ENCODE measurements around the gene COL4A2.

Gene COL4A2

GRCh38 chr13:110503037-110503901 lies 196.2 kb downstream of the COL4A2 start:
- in situ Hi-C loops (cut with HindIII; ENCODE audit: low sequenced_read_pairs) = no loop called here

DNA sequence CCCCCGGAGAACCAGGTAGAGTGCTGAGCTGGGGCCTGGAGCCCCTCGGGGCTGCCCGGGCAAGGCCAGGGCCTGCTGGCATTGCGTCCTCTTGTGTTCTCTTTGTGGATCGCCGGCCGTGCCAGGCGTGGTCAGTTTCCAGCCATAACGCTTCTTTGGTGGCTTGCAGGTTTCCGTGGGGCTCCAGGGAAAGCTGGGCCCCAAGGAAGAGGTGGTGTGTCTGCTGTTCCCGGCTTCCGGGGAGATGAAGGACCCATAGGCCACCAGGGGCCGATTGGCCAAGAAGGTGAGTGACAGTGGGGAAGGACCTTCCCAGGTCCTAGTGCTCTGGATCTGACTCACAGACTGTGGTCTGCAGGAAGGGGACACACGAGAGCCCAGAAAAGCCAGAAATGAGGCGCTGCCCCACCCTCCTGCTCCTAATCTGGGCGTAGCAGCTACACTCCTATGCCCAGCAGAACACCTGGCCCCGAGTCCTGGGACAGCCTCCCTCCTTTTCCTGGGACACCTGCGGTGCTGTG lies 197.0 kb downstream of the COL4A2 start:
- in situ Hi-C loops (cut with HindIII; ENCODE audit: low sequenced_read_pairs) = no loop called here

GRCh38 chr13:110505594-110505993 lies 198.5 kb downstream of the COL4A2 start:
- in situ Hi-C loops (cut with HindIII; ENCODE audit: low sequenced_read_pairs) = no loop called here

DNA sequence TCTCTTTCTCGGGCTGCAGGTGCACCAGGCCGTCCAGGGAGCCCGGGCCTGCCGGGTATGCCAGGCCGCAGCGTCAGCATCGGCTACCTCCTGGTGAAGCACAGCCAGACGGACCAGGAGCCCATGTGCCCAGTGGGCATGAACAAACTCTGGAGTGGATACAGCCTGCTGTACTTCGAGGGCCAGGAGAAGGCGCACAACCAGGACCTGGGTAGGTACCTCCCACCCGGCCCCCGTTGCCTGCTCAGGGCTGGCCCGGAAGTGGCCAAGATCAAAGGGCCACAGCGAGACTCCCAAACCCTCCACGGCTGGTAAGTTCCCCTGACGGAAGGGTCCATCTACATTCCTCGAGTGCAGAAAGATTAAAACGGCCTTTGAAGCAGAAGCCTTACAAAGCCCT lies 199.3 kb downstream of the COL4A2 start:
- in situ Hi-C loops (cut with HindIII; ENCODE audit: low sequenced_read_pairs) = no loop called here

GRCh38 chr13:110506859-110507566 lies 199.9 kb downstream of the COL4A2 start:
- in situ Hi-C loops (cut with HindIII; ENCODE audit: low sequenced_read_pairs) = no loop called here

GRCh38 chr13:110507678-110508381 lies 200.7 kb downstream of the COL4A2 start:
- in situ Hi-C loops (cut with HindIII; ENCODE audit: low sequenced_read_pairs) = no loop called here

- in situ Hi-C loops (cut with HindIII; ENCODE audit: low sequenced_read_pairs) = no loop called here
Observed at GRCh38 chr13:110509478-110509926, 202.4 kb downstream of the COL4A2 start.

GRCh38 chr13:110509971-110510786 lies 203.1 kb downstream of the COL4A2 start:
- in situ Hi-C loops (cut with HindIII; ENCODE audit: low sequenced_read_pairs) = no loop called here

- in situ Hi-C loops (cut with HindIII; ENCODE audit: low sequenced_read_pairs) = no loop called here
Observed at GRCh38 chr13:110511509-110512181, 204.6 kb downstream of the COL4A2 start.

GRCh38 chr13:110512198-110512740 lies 205.2 kb downstream of the COL4A2 start:
- in situ Hi-C loops (cut with HindIII; ENCODE audit: low sequenced_read_pairs) = no loop called here

DNA sequence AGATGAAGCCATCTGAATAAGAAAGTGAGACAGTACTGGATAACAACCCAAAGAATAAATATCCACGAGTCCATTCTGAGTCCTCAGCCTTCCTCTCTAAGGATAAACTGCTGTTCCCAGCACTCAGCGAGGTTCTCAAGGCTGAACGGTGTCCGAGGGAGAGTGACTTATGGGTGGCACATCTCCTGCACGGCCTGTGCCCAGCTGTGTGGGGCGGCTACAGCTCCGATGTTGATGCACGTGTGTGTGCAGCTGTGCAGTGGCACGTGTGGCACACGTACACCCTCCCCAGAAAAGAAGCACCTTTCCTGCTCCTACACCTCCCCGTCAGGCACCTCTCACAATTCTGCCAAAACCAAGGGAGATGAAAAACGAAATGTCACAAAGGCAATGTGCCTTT lies 209.4 kb downstream of the COL4A2 start:
- in situ Hi-C loops (cut with HindIII; ENCODE audit: low sequenced_read_pairs) = no loop called here

GRCh38 chr13:110517505-110518225 lies 210.6 kb downstream of the COL4A2 start:
- in situ Hi-C loops (cut with HindIII; ENCODE audit: low sequenced_read_pairs) = no loop called here

GRCh38 chr13:110518226-110518525 lies 211.1 kb downstream of the COL4A2 start:
- in situ Hi-C loops (cut with HindIII; ENCODE audit: low sequenced_read_pairs) = no loop called here

- in situ Hi-C loops (cut with HindIII; ENCODE audit: low sequenced_read_pairs) = no loop called here
Observed at GRCh38 chr13:110518571-110518970, 211.5 kb downstream of the COL4A2 start.

DNA sequence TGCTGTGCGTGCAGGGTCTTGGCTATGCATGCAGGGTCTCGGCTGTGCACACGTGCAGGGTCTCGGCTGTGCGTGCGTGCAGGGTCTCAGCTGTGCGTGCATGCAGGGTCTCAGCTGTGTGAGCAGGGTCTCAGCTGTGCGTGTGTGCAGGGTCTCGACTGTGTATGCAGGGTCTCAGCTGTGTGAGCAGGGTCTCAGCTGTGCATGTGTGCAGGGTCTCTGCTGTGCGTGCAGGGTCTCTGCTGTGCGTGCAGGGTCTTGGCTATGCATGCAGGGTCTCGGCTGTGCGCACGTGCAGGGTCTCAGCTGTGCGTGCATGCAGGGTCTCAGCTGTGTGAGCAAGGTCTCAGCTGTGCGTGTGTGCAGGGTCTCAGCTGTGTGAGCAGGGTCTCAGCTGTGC lies 212.0 kb downstream of the COL4A2 start:
- in situ Hi-C loops (cut with HindIII; ENCODE audit: low sequenced_read_pairs) = no loop called here

- in situ Hi-C loops (cut with HindIII; ENCODE audit: low sequenced_read_pairs) = no loop called here
Observed at GRCh38 chr13:110519506-110519905, 212.4 kb downstream of the COL4A2 start.

DNA sequence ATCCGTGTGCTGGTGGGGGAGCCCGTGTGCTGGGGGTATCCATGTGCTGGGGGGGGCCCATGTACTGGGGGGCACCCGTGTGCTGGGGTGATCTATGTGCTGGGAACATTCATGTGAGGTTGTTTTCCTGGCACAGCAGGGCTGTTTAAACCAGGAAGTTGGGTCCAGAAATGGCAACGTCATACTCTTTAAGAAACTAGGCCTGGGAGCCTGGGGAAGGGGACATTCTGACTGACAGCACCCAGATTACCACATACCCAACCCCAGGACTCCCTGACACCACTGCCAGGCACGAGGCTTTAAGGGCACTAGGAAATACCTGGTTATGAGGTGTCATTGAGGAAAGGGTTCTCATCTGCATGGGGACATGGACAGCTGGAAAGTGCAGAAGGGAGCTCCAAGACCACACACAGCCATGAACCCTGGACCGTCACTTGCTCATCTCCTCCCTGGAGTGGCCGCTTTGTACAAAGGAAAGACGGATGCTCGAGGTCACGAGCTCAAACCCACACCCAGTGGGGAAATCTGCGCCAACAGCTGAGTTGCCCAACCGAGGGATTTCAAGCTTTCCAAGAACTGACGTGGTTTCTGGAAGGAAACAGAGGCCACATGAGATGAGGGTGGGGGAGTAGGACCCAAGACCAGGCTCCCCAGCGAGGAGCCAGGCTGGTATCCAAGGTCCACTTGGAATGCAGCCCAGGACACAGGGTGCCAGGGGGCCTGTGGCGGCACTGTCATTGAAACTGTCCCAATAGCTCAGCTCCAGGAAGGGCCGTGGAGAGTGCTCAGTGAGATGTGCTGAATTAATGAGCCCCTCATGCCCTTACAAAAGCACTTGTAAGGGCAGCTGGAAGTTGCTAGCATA lies 213.6 kb downstream of the COL4A2 start:
- in situ Hi-C loops (cut with HindIII; ENCODE audit: low sequenced_read_pairs) = no loop called here

- in situ Hi-C loops (cut with HindIII; ENCODE audit: low sequenced_read_pairs) = no loop called here
Observed at GRCh38 chr13:110521296-110521680, 214.2 kb downstream of the COL4A2 start.
